ENCODE measurements around the gene OR10D3.
"Not testable (repeated sequence)": the region's sequence is repeated elsewhere in the genome, so short reads cannot be mapped to it uniquely, and the experiment has no call there.

OR10D3 gene

GRCh38 chr11:124183068-124183467 is at the start of gene OR10D3:
OR10D3 (plus strand) TSS chr11:124183345; CDS start chr11:124185270, 1,925 bp downstream.
- DNase-seq = no peak

GRCh38 chr11:124143034-124143433 is 40.1 kb upstream of the OR10D3 start:
- no peak for DNase-seq

- DNase-seq = no peak
Measured at GRCh38 chr11:124147951-124148350, 35.2 kb upstream of the OR10D3 start.

GRCh38 chr11:124150684-124151083 is 32.5 kb upstream of the OR10D3 start:
- DNase-seq = no peak

GRCh38 chr11:124152770-124153407 is 30.3 kb upstream of the OR10D3 start:
- DNase-seq = no peak

GRCh38 chr11:124153821-124154220 is 29.3 kb upstream of the OR10D3 start:
- DNase-seq = no peak

GRCh38 chr11:124159481-124159880 is 23.7 kb upstream of the OR10D3 start:
- DNase-seq = no peak

GRCh38 chr11:124160986-124161385 is 22.2 kb upstream of the OR10D3 start:
- no peak for DNase-seq

- no peak for DNase-seq
Measured at GRCh38 chr11:124167826-124168231, 15.3 kb upstream of the OR10D3 start.

- DNase-seq = no peak
Measured at GRCh38 chr11:124168796-124169195, 14.3 kb upstream of the OR10D3 start.

GRCh38 chr11:124170315-124170714 is 12.8 kb upstream of the OR10D3 start:
- DNase-seq = not testable (repeated sequence)

- no peak for DNase-seq
Measured at GRCh38 chr11:124170801-124171586, 12.2 kb upstream of the OR10D3 start.

GRCh38 chr11:124172101-124172500 is 11.0 kb upstream of the OR10D3 start:
- no peak for DNase-seq

- DNase-seq = no peak
Measured at GRCh38 chr11:124172599-124172998, 10.5 kb upstream of the OR10D3 start.

- peak in 5 of 56 donors; percentile 5 to 33 (median 9) for DNase-seq
Measured at GRCh38 chr11:124174001-124174583, 9.1 kb upstream of the OR10D3 start.

- no peak for DNase-seq
Measured at GRCh38 chr11:124176925-124177715, 6.0 kb upstream of the OR10D3 start.

GRCh38 chr11:124179310-124179709 is 3.8 kb upstream of the OR10D3 start:
- no peak for DNase-seq

- DNase-seq = no peak
Measured at GRCh38 chr11:124190298-124191139, 7.4 kb downstream of the OR10D3 start.

- DNase-seq = no peak
Measured at GRCh38 chr11:124193221-124194010, 10.3 kb downstream of the OR10D3 start.

All from nucleus accumbens (tissue), 56 donors.